ENCODE measurements around the gene SH2D2A.

The SH2D2A gene

GRCh38 chr1:156847591-156848460 lies 31.2 kb upstream of the SH2D2A start:
- peak; percentile 2 for DNase-seq

- no peak for DNase-seq
Measured at GRCh38 chr1:156846643-156847042, 30.0 kb upstream of the SH2D2A start.

GRCh38 chr1:156845953-156846545 lies 29.4 kb upstream of the SH2D2A start:
- no peak for DNase-seq

- DNase-seq, result peak; percentile 31
Measured at GRCh38 chr1:156845055-156845952, 28.7 kb upstream of the SH2D2A start.

GRCh38 chr1:156844638-156845037 lies 28.0 kb upstream of the SH2D2A start:
- no peak for DNase-seq

- no peak for DNase-seq
Measured at GRCh38 chr1:156844102-156844501, 27.5 kb upstream of the SH2D2A start.

GRCh38 chr1:156842618-156843300 lies 26.1 kb upstream of the SH2D2A start:
- DNase-seq, result no peak

GRCh38 chr1:156841295-156841855 lies 24.7 kb upstream of the SH2D2A start:
- DNase-seq, result no peak

- no peak for DNase-seq
Measured at GRCh38 chr1:156840898-156841279, 24.2 kb upstream of the SH2D2A start.

- DNase-seq, result peak; percentile 64
Measured at GRCh38 chr1:156840186-156840897, 23.7 kb upstream of the SH2D2A start.

GRCh38 chr1:156839426-156840109 lies 22.9 kb upstream of the SH2D2A start:
- no peak for DNase-seq

GRCh38 chr1:156838972-156839371 lies 22.3 kb upstream of the SH2D2A start:
- peak; percentile 61 for DNase-seq

GRCh38 chr1:156836892-156837291 lies 20.2 kb upstream of the SH2D2A start:
- no peak for DNase-seq

- no peak for DNase-seq
Measured at GRCh38 chr1:156836041-156836654, 19.5 kb upstream of the SH2D2A start.

GRCh38 chr1:156834322-156834721 lies 17.7 kb upstream of the SH2D2A start:
- DNase-seq, result no peak

GRCh38 chr1:156833603-156834002 lies 17.0 kb upstream of the SH2D2A start:
- DNase-seq, result peak; percentile 72

GRCh38 chr1:156832434-156832833 lies 15.8 kb upstream of the SH2D2A start:
- DNase-seq, result no peak

GRCh38 chr1:156828400-156829124 lies 11.9 kb upstream of the SH2D2A start:
- no peak for DNase-seq

- DNase-seq, result no peak
Measured at GRCh38 chr1:156826630-156827029, 10.0 kb upstream of the SH2D2A start.

GRCh38 chr1:156823210-156823790 lies 6.7 kb upstream of the SH2D2A start:
- DNase-seq, result no peak

All from RPMI8226 (cell line).